ENCODE data around the gene JOSD2. TPM values are rescaled to one million over a fixed set of nuclear protein-coding genes. Genes with fewer than 3 reads are reported as not detected.

The JOSD2 gene
- total RNA-seq, 4 donors from 2014 or later: 26.3 to 45.1 (median 34.9) TPM

DNA sequence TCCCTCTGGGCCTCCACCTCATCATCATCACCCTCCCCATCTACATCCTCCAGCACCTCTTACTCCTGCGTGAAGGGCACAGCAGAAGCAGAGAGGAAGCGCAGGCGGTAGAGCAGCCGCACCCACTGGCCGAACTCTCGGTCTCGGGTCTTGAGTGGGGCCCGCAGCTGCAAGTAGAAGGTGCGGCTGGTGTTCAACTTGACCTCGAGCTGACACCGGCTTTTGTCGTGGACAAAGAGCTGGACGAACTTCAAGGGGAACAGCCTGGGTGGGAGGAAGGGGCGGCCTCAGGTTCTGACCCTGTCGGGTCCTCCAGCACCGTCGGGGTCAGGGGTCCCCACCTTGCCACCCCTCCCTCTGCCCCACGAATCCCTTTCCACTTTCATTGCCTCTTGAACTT, 43.4 kb downstream of the JOSD2 start:
- H3K9me3 ChIP-seq: no peaks in the 10 kb centered on the region
- H3K4me1 ChIP-seq: peaks cover 0 to 7% (median 0%) of the 10 kb centered on the region in 3 donors
- no peak overlapping the region for H3K4me3 ChIP-seq
- no peak overlapping the region for H3K27ac ChIP-seq
- peaks cover 0 to 25% (median 0%) of the 10 kb centered on the region in 4 donors for H3K27me3 ChIP-seq
- no peak for DNase-seq
- no peaks in the 10 kb centered on the region for H3K36me3 ChIP-seq
- intact Hi-C loops (cut with DNase I): no loop called here
- TF ChIP-seq, protein P1, sequence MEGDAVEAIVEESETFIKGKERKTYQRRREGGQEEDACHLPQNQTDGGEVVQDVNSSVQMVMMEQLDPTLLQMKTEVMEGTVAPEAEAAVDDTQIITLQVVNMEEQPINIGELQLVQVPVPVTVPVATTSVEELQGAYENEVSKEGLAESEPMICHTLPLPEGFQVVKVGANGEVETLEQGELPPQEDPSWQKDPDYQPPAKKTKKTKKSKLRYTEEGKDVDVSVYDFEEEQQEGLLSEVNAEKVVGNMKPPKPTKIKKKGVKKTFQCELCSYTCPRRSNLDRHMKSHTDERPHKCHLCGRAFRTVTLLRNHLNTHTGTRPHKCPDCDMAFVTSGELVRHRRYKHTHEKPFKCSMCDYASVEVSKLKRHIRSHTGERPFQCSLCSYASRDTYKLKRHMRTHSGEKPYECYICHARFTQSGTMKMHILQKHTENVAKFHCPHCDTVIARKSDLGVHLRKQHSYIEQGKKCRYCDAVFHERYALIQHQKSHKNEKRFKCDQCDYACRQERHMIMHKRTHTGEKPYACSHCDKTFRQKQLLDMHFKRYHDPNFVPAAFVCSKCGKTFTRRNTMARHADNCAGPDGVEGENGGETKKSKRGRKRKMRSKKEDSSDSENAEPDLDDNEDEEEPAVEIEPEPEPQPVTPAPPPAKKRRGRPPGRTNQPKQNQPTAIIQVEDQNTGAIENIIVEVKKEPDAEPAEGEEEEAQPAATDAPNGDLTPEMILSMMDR (IDR thresholded peaks at IDR 0.05): no peak
- no peak for TF ChIP-seq POLR2A (IDR thresholded peaks at IDR 0.05)
- 67 to 70% methylated on average over 9 of the region's 18 CpGs for WGBS, 2 donors

DNA sequence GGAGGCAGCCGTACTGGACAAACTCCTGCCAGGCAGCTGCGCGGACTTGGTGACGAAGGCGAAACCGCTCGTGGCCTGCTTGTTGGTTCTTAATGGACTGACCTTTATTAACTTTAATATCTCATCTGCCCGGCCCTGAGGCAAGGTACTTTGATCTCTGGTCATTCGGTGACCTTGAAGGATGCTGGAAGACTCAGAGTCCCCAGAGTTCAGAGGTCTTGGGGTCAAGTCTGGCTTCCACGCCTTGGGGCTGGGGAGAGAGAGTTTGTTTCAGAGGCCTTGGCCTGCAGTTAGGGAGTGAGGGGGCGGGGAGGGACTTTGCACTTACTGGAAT, 44.3 kb downstream of the JOSD2 start:
- H3K4me3 ChIP-seq: no peak overlapping the region
- WGBS, 2 donors: 60 to 98% methylated on average over 1 to 6 of the region's 11 CpGs
- no peak for TF ChIP-seq POLR2A (IDR thresholded peaks at IDR 0.05)
- H3K9me3 ChIP-seq: no peaks in the 10 kb centered on the region
- no peak overlapping the region for H3K27ac ChIP-seq
- intact Hi-C loops (cut with DNase I): no loop called here
- H3K27me3 ChIP-seq: peaks cover 0 to 34% (median 0%) of the 10 kb centered on the region in 4 donors
- no peak for DNase-seq
- peaks cover 0 to 7% (median 0%) of the 10 kb centered on the region in 3 donors for H3K4me1 ChIP-seq
- H3K36me3 ChIP-seq: no peaks in the 10 kb centered on the region

DNA sequence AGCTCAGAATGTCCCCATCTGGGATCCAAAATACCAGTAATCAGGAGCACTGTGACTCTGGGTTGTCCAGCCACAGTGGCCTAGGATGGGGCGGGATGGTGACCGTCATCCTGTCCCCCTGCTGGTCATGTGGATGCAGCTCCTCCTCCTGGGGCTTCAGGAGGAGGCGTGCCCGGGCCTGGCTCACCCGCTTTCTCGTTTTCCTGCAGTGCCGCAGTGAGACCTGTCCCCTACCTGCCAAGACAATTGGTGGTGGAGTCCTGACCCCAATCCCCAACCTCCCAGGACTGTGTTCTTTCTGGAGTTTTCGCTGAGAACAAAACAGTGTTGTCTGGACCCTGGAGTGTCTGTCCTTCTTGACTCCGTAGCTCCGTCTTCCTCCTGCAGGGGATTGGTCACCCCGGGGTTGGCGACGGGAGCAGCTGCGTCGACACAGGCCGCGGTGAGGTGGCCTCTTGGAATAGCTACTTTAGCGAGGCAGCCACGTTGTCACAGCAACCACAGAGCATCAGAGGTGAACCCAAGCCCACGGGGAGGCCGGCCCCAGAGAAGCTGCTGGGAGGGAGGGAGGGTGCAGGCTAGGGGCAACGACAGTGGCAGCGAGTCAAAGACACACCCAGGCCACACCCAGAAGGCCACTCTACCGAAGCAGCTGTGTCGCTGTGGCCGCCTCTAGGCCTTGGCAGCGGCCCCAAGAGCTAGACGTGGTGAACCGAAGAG, 44.8 kb downstream of the JOSD2 start:
- WGBS, 2 donors: 32 to 67% methylated on average over 6 to 8 of the region's 29 CpGs
- no peak for DNase-seq
- Histone ChIP-seq H3K4me3 (no peak overlapping the region), H3K4me1 (peaks cover 0 to 7% (median 0%) of the 10 kb centered on the region in 3 donors), H3K27ac (no peak overlapping the region), H3K27me3 (peaks cover 0 to 38% (median 0%) of the 10 kb centered on the region in 4 donors), H3K36me3 (no peaks in the 10 kb centered on the region), H3K9me3 (no peaks in the 10 kb centered on the region)
- TF ChIP-seq, protein P1 (IDR thresholded peaks at IDR 0.05): no peak
- TF ChIP-seq POLR2A (IDR thresholded peaks at IDR 0.05): no peak
- intact Hi-C loops (cut with DNase I): no loop called here

DNA sequence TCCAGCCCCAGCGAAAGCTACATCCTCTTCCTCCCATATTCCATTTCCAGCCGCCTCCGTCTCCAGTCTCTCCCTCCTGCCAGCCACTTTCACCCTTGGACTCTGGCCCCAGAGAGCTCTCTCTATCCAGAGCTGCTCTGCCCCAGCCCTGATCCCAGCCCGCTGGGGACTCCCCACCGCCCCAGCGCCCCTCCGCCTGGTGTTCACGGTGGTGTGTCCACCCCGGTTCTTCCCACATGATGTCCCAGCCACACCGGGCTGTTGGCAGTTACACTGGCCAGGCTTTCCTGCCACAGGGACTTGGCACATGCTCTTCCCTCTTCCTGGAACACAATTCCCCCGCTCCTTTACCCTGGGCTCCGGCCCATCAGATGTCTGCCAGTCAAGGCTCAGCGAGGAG, 46.0 kb downstream of the JOSD2 start:
- TF ChIP-seq, protein P1 (IDR thresholded peaks at IDR 0.05): no peak
- TF ChIP-seq POLR2A (IDR thresholded peaks at IDR 0.05): no peak
- no peak overlapping the region for H3K27ac ChIP-seq
- DNase-seq: no peak
- H3K9me3 ChIP-seq: no peaks in the 10 kb centered on the region
- H3K4me1 ChIP-seq: peaks cover 0 to 7% (median 0%) of the 10 kb centered on the region in 3 donors
- intact Hi-C loops (cut with DNase I): loop anchor here (5.0 kb wide), 1 partner anchor 98 kb away; the partner anchor contains the start of gene NAPSA
- peaks cover 0 to 49% (median 0%) of the 10 kb centered on the region in 4 donors for H3K27me3 ChIP-seq
- no peak overlapping the region for H3K4me3 ChIP-seq
- WGBS, 2 donors: 84 to 87% methylated on average over 11 to 13 of the region's 13 CpGs
- H3K36me3 ChIP-seq: no peaks in the 10 kb centered on the region

DNA sequence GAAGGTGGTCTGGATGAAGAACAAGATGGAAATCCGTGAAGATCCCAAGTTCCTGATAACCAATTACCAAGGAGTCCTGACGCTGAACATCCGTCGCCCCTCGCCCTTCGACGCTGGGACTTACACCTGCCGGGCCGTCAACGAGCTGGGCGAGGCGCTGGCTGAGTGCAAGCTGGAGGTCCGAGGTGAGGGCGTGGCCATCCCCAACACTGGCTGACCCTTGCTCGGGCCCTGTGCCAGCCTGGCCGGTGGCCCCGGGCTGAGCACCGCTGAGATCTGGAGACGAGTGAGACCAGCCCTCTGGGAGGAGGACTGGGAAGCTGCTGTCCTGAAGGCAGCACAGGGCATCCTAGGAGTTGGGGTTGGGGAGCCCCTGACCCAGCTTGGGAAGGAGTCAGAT, 46.6 kb downstream of the JOSD2 start:
- TF ChIP-seq, protein P1 (IDR thresholded peaks at IDR 0.05): no peak
- TF ChIP-seq POLR2A (IDR thresholded peaks at IDR 0.05): no peak
- no peak for DNase-seq
- no peaks in the 10 kb centered on the region for H3K36me3 ChIP-seq
- intact Hi-C loops (cut with DNase I): loop anchor here (5.0 kb wide), 1 partner anchor 97 kb away; the partner anchor contains the start of gene NAPSA
- H3K4me1 ChIP-seq: peaks cover 0 to 7% (median 0%) of the 10 kb centered on the region in 3 donors
- 83 to 100% methylated on average over 1 to 8 of the region's 19 CpGs for WGBS, 2 donors
- H3K27ac ChIP-seq: no peak overlapping the region
- no peak overlapping the region for H3K4me3 ChIP-seq
- no peaks in the 10 kb centered on the region for H3K9me3 ChIP-seq
- H3K27me3 ChIP-seq: peaks cover 0 to 56% (median 0%) of the 10 kb centered on the region in 4 donors

Data from esophagus squamous epithelium (tissue), 5 donors.